Activated T-cell treated with anti-CD3 and anti-CD28 coated beads for 24 hours (primary cell): ENCODE measurements around the gene MCUR1.
"Not testable (repeated sequence)": the region's sequence is repeated elsewhere in the genome, so short reads cannot be mapped to it uniquely, and the experiment has no call there.

Experiments used
- DNase-seq: peaks from one replicate; pipeline ENCODE4 v3.0.0-alpha.2; 2020; ENCODE audit warnings: low read depth

MCUR1 gene

GRCh38 chr6:13814176-13814937 lies at the start of gene MCUR1:
TSS of gene MCUR1 (minus strand) at chr6:13814557. CDS start at chr6:13814429, 128 bp downstream.
- peak; percentile 77 for DNase-seq

GRCh38 chr6:13863699-13864155 lies 49.4 kb upstream of the MCUR1 start:
- DNase-seq: no peak

- DNase-seq: not testable (repeated sequence)
These were observed 46.3 kb upstream of the MCUR1 start for GRCh38 chr6:13860556-13861185.

GRCh38 chr6:13859871-13860555 lies 45.7 kb upstream of the MCUR1 start:
- no peak for DNase-seq

GRCh38 chr6:13854716-13855250 lies 40.4 kb upstream of the MCUR1 start:
- DNase-seq: no peak

GRCh38 chr6:13853871-13854270 lies 39.5 kb upstream of the MCUR1 start:
- no peak for DNase-seq

GRCh38 chr6:13851803-13852202 lies 37.4 kb upstream of the MCUR1 start:
- no peak for DNase-seq

GRCh38 chr6:13851330-13851729 lies 37.0 kb upstream of the MCUR1 start:
- no peak for DNase-seq

- DNase-seq: not testable (repeated sequence)
These were observed 36.3 kb upstream of the MCUR1 start for GRCh38 chr6:13850690-13851089.

- DNase-seq: no peak
These were observed 34.3 kb upstream of the MCUR1 start for GRCh38 chr6:13848522-13849150.

- no peak for DNase-seq
These were observed 33.1 kb upstream of the MCUR1 start for GRCh38 chr6:13847326-13848050.

- no peak for DNase-seq
These were observed 32.5 kb upstream of the MCUR1 start for GRCh38 chr6:13846841-13847240.

GRCh38 chr6:13841936-13842335 lies 27.6 kb upstream of the MCUR1 start:
- DNase-seq: no peak

- no peak for DNase-seq
These were observed 24.3 kb upstream of the MCUR1 start for GRCh38 chr6:13838616-13839015.

GRCh38 chr6:13836170-13836569 lies 21.8 kb upstream of the MCUR1 start:
- DNase-seq: no peak

GRCh38 chr6:13834790-13835189 lies 20.4 kb upstream of the MCUR1 start:
- DNase-seq: no peak

GRCh38 chr6:13834018-13834417 lies 19.7 kb upstream of the MCUR1 start:
- DNase-seq: not testable (repeated sequence)

GRCh38 chr6:13832778-13833177 lies 18.4 kb upstream of the MCUR1 start:
- DNase-seq: no peak

- DNase-seq: no peak
These were observed 17.3 kb upstream of the MCUR1 start for GRCh38 chr6:13831615-13832014.

- DNase-seq: no peak
These were observed 16.4 kb upstream of the MCUR1 start for GRCh38 chr6:13830803-13831202.

- not testable (repeated sequence) for DNase-seq
These were observed 15.1 kb upstream of the MCUR1 start for GRCh38 chr6:13829419-13829818.
